Transverse colon (tissue), 4 donors: ENCODE measurements around the gene GLE1. TPM values are rescaled to one million over a fixed set of nuclear protein-coding genes. Genes with fewer than 3 reads are reported as not detected.
"Not testable (repeated sequence)": the region's sequence is repeated elsewhere in the genome, so short reads cannot be mapped to it uniquely, and the experiment has no call there.

Experiments
- DNase-seq: peaks from one replicate; pipeline ENCODE4 v3.0.0-alpha.2; 2019
- H3K27ac ChIP-seq, 4 donors: fragments of 200-600 bp; sonication (generic); 2 replicates each; pipeline ENCODE4 v1.5.1; 2016 to 2018; ENCODE audit warnings: inconsistent platforms in 4 of 4
- H3K27me3 ChIP-seq: fragments of 200-600 bp; sonication (generic); 2 replicates; pipeline ENCODE4 v1.5.1; 2017; ENCODE audit warnings: inconsistent platforms
- H3K36me3 ChIP-seq, 4 donors: fragments of 200-600 bp; sonication (generic); 2 replicates each; pipeline ENCODE4 v1.5.1; 2017 to 2019; ENCODE audit warnings: inconsistent platforms in 4 of 4
- H3K4me1 ChIP-seq, 4 donors: fragments of 200-600 bp; sonication (generic); 2 replicates each; pipeline ENCODE4 v1.5.1; 2017 to 2020; ENCODE audit warnings: inconsistent platforms in 4 of 4
- H3K4me3 ChIP-seq, 4 donors: fragments of 200-600 bp; sonication (generic); 1 replicate in 1 of 4; 2 replicates in 3 of 4; pipeline versions ENCODE4 v1.5.1 to v1.6.1; 2017 to 2019; ENCODE audit warnings: inconsistent platforms in 4 of 4
- H3K9me3 ChIP-seq, 2 donors: fragments of 200-600 bp; sonication (generic); 2 replicates each; pipeline ENCODE4 v1.5.1; 2017 to 2019; ENCODE audit warnings: inconsistent platforms in 2 of 2
- CTCF ChIP-seq, 5 experiments: fragments of 200-600 bp in 3 of 5; fragments of 450-650 bp in 2 of 5; sonication (generic) in 3 of 5; IDR thresholded peaks; 1 replicate in 2 of 5; 2 replicates in 3 of 5; pipeline ENCODE4 v1.5.1; 2016 to 2017; ENCODE audit warnings: antibody characterized with exemption in 5 of 5, inconsistent platforms in 3 of 5, mild to moderate bottlenecking in 2 of 5, moderate library complexity in 1 of 5
- EP300 ChIP-seq: sonication (generic); formaldehyde crosslinking; IDR thresholded peaks from one replicate; pipeline ENCODE4 v1.6.1; 2017; ENCODE audit warnings: antibody characterized with exemption, low read depth
- POLR2A ChIP-seq: fragments of 450-650 bp; IDR thresholded peaks from one replicate; pipeline ENCODE4 v1.6.1; 2016; ENCODE audit warnings: antibody characterized with exemption, mild to moderate bottlenecking, moderate library complexity
- POLR2AphosphoS5 ChIP-seq, 3 donors: sonication (generic); formaldehyde crosslinking; IDR thresholded peaks; one replicate each; pipeline ENCODE4 v1.6.1; 2016; ENCODE audit warnings: antibody characterized with exemption in 3 of 3
- WGBS, 2 donors: methylation state at CpG; one replicate each; pipeline ENCODE4 v1.1.5; 2018; ENCODE audit warnings: low coverage in 1 of 2; 5-methylcytosine and 5-hydroxymethylcytosine counted together
- in situ Hi-C, 4 donors: fragments of 200-750 bp; cut with MboI; loops; one replicate each; pipeline versions ENCODE4 v1.15.0 to v1.15.1; 2017; ENCODE audit warnings: low sequenced_read_pairs in 3 of 4, low pct_ligation_motif_present in 1 of 4, low pct_unique_long_range_greater_than_20kb in 1 of 4
- intact Hi-C: fragments of 100-400 bp; cut with DNase I; formaldehyde crosslinking; loops from one replicate; pipeline ENCODE4 v1.15.1; 2023; ENCODE audit warnings: low total_unique reads
- small RNA-seq, 4 donors: library from RNA; depleted of rRNA; stranded (forward); fragments of <200 nt; gene quantifications; one replicate each; pipeline ENCODE3, GENCODE V24; 2016
- total RNA-seq, 4 donors: library from RNA; depleted of rRNA; stranded (reverse); fragments of >200 nt; gene quantifications; one replicate each; pipeline ENCODE4 v1.1.0, GENCODE V29; 2016

GLE1 gene
- total RNA-seq, 4 donors from 2014 or later = 24.3 to 120 (median 58.7) TPM

DNA sequence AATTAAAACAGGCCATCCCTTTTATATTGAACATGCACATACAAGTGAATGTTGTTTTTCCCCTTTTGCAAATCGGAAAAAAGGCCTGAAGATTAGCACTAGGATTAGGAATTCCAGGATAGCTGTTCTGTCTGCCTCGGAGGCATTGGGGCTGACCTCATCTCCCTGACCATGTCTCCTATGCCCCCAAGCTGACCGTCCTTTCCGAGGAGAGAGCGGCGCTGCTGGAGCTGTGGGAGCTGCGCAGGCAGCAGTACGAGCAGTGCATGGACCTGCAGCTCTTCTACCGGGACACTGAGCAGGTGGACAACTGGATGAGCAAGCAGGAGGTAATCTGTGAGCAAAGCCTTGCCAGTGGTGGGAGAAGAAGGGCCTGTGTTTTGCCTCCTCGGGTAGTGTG lies 76.2 kb downstream of the GLE1 start:
- Histone ChIP-seq H3K4me3 (no peak overlapping the region), H3K36me3 (peaks cover 0 to 97% (median 46%) of the 10 kb centered on the region in 4 donors), H3K9me3 (no peaks in the 10 kb centered on the region), H3K27ac (no peak overlapping the region), H3K4me1 (peaks cover 0 to 6% (median 0%) of the 10 kb centered on the region in 4 donors), H3K27me3 (no peaks in the 10 kb centered on the region)
- WGBS, 2 donors = 89 to 100% methylated on average over 3 to 10 of the region's 10 CpGs
- in situ Hi-C loops = no loop called here
- intact Hi-C loops = no loop called here
- no peak for TF ChIP-seq POLR2A
- TF ChIP-seq POLR2AphosphoS5 (IDR thresholded peaks at IDR 0.05) = no peak
- TF ChIP-seq EP300 = no peak
- TF ChIP-seq CTCF (IDR thresholded peaks at IDR 0.05) = no peak
- DNase-seq = no peak

DNA sequence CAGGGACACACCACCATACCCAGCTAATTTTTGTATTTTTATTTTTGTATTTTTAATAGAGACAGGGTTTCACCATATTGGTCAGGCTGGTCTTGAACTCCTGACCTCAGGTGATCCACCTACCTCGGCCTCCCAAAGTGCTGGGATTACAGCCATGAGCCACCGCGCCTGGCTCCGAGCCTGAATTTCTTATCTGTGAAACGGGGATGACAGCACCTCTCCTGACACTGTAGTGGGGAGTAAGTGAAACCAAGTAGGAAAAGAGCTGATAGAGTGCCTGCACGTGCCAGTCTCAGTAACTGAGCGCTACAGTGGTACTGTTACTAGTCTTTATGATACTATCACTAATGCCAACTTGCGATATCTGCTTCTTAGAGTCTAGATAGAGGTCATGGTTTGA lies 80.6 kb downstream of the GLE1 start:
- H3K4me1 ChIP-seq, H3K4me3 ChIP-seq, H3K27ac ChIP-seq, DNase-seq, H3K9me3 ChIP-seq, H3K27me3 ChIP-seq, in situ Hi-C loops, intact Hi-C loops: not testable (repeated sequence)
- peaks cover 0 to 87% (median 44%) of the 10 kb centered on the region in 4 donors for H3K36me3 ChIP-seq
- 92% methylated on average over 8 of the region's 8 CpGs; no CpG with 5 or more reads in 1 of the 2 donors for WGBS, 2 donors

DNA sequence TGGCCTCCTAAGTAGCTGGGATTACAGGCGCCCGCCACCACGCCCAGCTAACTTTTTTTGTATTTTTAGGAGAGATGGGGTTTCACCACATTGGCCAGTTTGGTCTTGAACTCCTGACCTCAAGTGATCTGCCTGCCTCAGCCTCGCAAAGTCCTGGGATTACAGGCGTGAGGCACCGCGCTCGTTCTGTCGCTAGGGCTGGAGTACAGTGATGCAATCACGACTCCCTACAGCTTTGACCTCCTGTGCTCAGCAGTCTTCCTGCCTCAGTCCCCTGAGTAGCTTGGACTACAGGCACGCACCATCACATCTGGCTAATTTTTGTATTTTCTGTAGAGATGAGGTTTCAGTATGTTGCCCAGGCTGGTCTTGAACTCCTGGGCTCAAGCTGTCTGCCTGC lies 82.4 kb downstream of the GLE1 start:
- in situ Hi-C loops, H3K27ac ChIP-seq, H3K4me1 ChIP-seq, DNase-seq, H3K4me3 ChIP-seq, intact Hi-C loops, H3K27me3 ChIP-seq, H3K9me3 ChIP-seq: not testable (repeated sequence)
- 89% methylated on average over 11 of the region's 11 CpGs; no CpG with 5 or more reads in 1 of the 2 donors for WGBS, 2 donors
- peaks cover 2 to 79% (median 40%) of the 10 kb centered on the region in 4 donors for H3K36me3 ChIP-seq

GRCh38 chr9:128587453-128587852 lies 82.9 kb downstream of the GLE1 start:
- in situ Hi-C loops (no loop called here), intact Hi-C loops (no loop called here)
- no peak for DNase-seq
- H3K4me3 ChIP-seq = no peak overlapping the region
- no peaks in the 10 kb centered on the region for H3K4me1 ChIP-seq
- TF ChIP-seq POLR2A = no peak
- no peak for TF ChIP-seq EP300
- no peak for TF ChIP-seq CTCF (IDR thresholded peaks at IDR 0.05)
- TF ChIP-seq POLR2AphosphoS5 (IDR thresholded peaks at IDR 0.05) = no peak
- WGBS, 2 donors = 54% methylated on average over 6 of the region's 6 CpGs; no CpG with 5 or more reads in 1 of the 2 donors
- H3K27ac ChIP-seq = no peak overlapping the region
- H3K36me3 ChIP-seq = peaks cover 2 to 78% (median 41%) of the 10 kb centered on the region in 4 donors
- H3K9me3 ChIP-seq = no peaks in the 10 kb centered on the region
- no peaks in the 10 kb centered on the region for H3K27me3 ChIP-seq

- H3K4me1 ChIP-seq = no peaks in the 10 kb centered on the region
- no peak for DNase-seq
- peaks cover 0 to 77% (median 40%) of the 10 kb centered on the region in 4 donors for H3K36me3 ChIP-seq
- 86 to 94% methylated on average over 5 to 11 of the region's 11 CpGs for WGBS, 2 donors
- in situ Hi-C loops = no loop called here
- intact Hi-C loops = no loop called here
- no peaks in the 10 kb centered on the region for H3K9me3 ChIP-seq
- no peaks in the 10 kb centered on the region for H3K27me3 ChIP-seq
- TF ChIP-seq EP300 = no peak
- TF ChIP-seq POLR2A = no peak
- no peak for TF ChIP-seq POLR2AphosphoS5 (IDR thresholded peaks at IDR 0.05)
- TF ChIP-seq CTCF (IDR thresholded peaks at IDR 0.05) = no peak
- H3K27ac ChIP-seq = no peak overlapping the region
- no peak overlapping the region for H3K4me3 ChIP-seq
Observed at GRCh38 chr9:128588581-128589233, 84.2 kb downstream of the GLE1 start.

Small RNAs within 50 kb of the gene (small RNA-seq; reads per million reads assigned to genes)
- gene RNU7-171P = 0 reads per million in 4 donors

Other genes starting within 250 kb of the GLE1 start
- 100 to 1,000 TPM in 1 of 4 donors, 10 to 100 TPM in 3; 69.9 to 206 (median 75.5) TPM for gene GOLGA2, start 228.7 kb upstream of the GLE1 start, total RNA-seq
- 10 to 100 TPM in 2 of 4 donors, 1 to 10 TPM in 1, not detected in 1; 7.8 to 20.8 (median 20.8) TPM for gene SWI5, start 228.4 kb upstream of the GLE1 start, total RNA-seq
- gene TRUB2, start 182.3 kb upstream of the GLE1 start, total RNA-seq = 10 to 100 TPM in 3 of 4 donors, 1 to 10 TPM in 1; 6.0 to 47.0 (median 12.5) TPM
- gene COQ4, start 181.9 kb upstream of the GLE1 start, total RNA-seq = 100 to 1,000 TPM in 3 of 4 donors, 10 to 100 TPM in 1; 90.8 to 117 (median 109) TPM
- 10 to 100 TPM; 26.3 to 92.4 (median 44.2) TPM for gene SLC27A4, start 164.2 kb upstream of the GLE1 start, total RNA-seq
- 10 to 100 TPM; 24.7 to 37.5 (median 27.9) TPM for gene URM1, start 133.3 kb upstream of the GLE1 start, total RNA-seq
- gene CERCAM, start 83.9 kb upstream of the GLE1 start, total RNA-seq = 10 to 100 TPM in 1 of 4 donors, 1 to 10 TPM in 3; 4.5 to 19.7 (median 7.8) TPM
- 10 to 100 TPM; 13.2 to 62.3 (median 19.8) TPM for gene ODF2, start 48.7 kb upstream of the GLE1 start, total RNA-seq
- 100 to 1,000 TPM; 234 to 464 (median 328) TPM for gene SPTAN1, start 47.9 kb downstream of the GLE1 start, total RNA-seq
- 100 to 1,000 TPM in 2 of 4 donors, 10 to 100 TPM in 2; 41.4 to 160 (median 94.9) TPM for gene DYNC2I2, start 152.1 kb downstream of the GLE1 start, total RNA-seq
- gene SET, start 184.5 kb downstream of the GLE1 start, total RNA-seq = 100 to 1,000 TPM in 1 of 4 donors, 10 to 100 TPM in 3; 29.2 to 153 (median 64.4) TPM
- gene PKN3, start 197.8 kb downstream of the GLE1 start, total RNA-seq = 10 to 100 TPM in 1 of 4 donors, 1 to 10 TPM in 3; 1.9 to 20.1 (median 5.8) TPM
- gene ZDHHC12, start 219.4 kb downstream of the GLE1 start, total RNA-seq = 100 to 1,000 TPM in 2 of 4 donors, 10 to 100 TPM in 2; 35.6 to 190 (median 123) TPM